ENCODE measurements around the gene NELL2. TPM values are rescaled to one million over a fixed set of nuclear protein-coding genes. Genes with fewer than 3 reads are reported as not detected.
"Not testable (repeated sequence)": the region's sequence is repeated elsewhere in the genome, so short reads cannot be mapped to it uniquely, and the experiment has no call there.

The NELL2 gene
- polyA plus RNA-seq, 3 donors = 0.09 to 0.98 (median 0.39) TPM

- Histone ChIP-seq H3K4me1 (ENCODE audit: control insufficient read depth in 1 of 2, insufficient read depth in 2 of 2, low read length in 2 of 2) (no peaks in the 10 kb centered on the region), H3K9ac (ENCODE audit: insufficient read depth, low read length, poor library complexity, severe bottlenecking) (no peak overlapping the region), H3K79me2 (ENCODE audit: insufficient read depth, low read length) (no peaks in the 10 kb centered on the region), H2AFZ (ENCODE audit: insufficient read depth, low read depth, low read length, poor library complexity, severe bottlenecking) (no peak overlapping the region), H3K4me3 (replicated peaks in 1 of 3; ENCODE audit: low read depth in 2 of 3, low read length in 3 of 3) (no peak overlapping the region), H3K36me3 (replicated peaks in 1 of 2; ENCODE audit: control insufficient read depth in 1 of 2, insufficient read depth in 2 of 2, low read length in 2 of 2) (no peaks in the 10 kb centered on the region), H4K20me1 (ENCODE audit: insufficient read depth, low read length) (no peaks in the 10 kb centered on the region), H3K4me2 (replicated peaks; ENCODE audit: extremely low read depth, low read length, poor library complexity, severe bottlenecking) (no peak overlapping the region), H3K27ac (ENCODE audit: low read depth in 1 of 2, low read length in 2 of 2) (no peak overlapping the region), H3K9me3 (replicated peaks in 1 of 2; ENCODE audit: control insufficient read depth in 1 of 2, insufficient read depth in 1 of 2, low read length in 2 of 2) (no peaks in the 10 kb centered on the region), H3K27me3 (ENCODE audit: control insufficient read depth in 2 of 2, insufficient read depth in 2 of 2, low read length in 2 of 2) (no peaks in the 10 kb centered on the region)
- Mint-ChIP-seq H3K27ac (no peak overlapping the region), H3K27me3 (ENCODE audit: low read depth in 3 of 3) (peaks cover 0 to 2% (median 0%) of the 10 kb centered on the region in 3 donors), H3K4me1 (no peaks in the 10 kb centered on the region), H3K36me3 (no peaks in the 10 kb centered on the region), H3K9me3 (peaks cover 0 to 4% (median 0%) of the 10 kb centered on the region in 7 donors), H3K4me3 (no peak overlapping the region)
- no peak for TF ChIP-seq CTCF (IDR thresholded peaks at IDR 0.05)
- DNase-seq = no peak
- WGBS (ENCODE audit: insufficient coverage) = 100% methylated on average over 1 of the region's 5 CpGs
- intact Hi-C loops (cut with micrococcal nuclease) = no loop called here
Measured at GRCh38 chr12:44837114-44837755, 38.9 kb downstream of the NELL2 start.

- Mint-ChIP-seq H3K4me1 (no peaks in the 10 kb centered on the region), H3K9me3 (peaks cover 0 to 4% (median 0%) of the 10 kb centered on the region in 7 donors), H3K36me3 (no peaks in the 10 kb centered on the region), H3K27ac (no peak overlapping the region), H3K27me3 (ENCODE audit: low read depth in 3 of 3) (peaks cover 0 to 2% (median 0%) of the 10 kb centered on the region in 3 donors), H3K4me3 (no peak overlapping the region)
- Histone ChIP-seq H3K9ac (ENCODE audit: insufficient read depth, low read length, poor library complexity, severe bottlenecking) (no peak overlapping the region), H3K79me2 (ENCODE audit: insufficient read depth, low read length) (no peaks in the 10 kb centered on the region), H2AFZ (ENCODE audit: insufficient read depth, low read depth, low read length, poor library complexity, severe bottlenecking) (no peak overlapping the region), H3K36me3 (replicated peaks in 1 of 2; ENCODE audit: control insufficient read depth in 1 of 2, insufficient read depth in 2 of 2, low read length in 2 of 2) (no peaks in the 10 kb centered on the region), H3K4me3 (replicated peaks in 1 of 3; ENCODE audit: low read depth in 2 of 3, low read length in 3 of 3) (no peak overlapping the region), H3K4me2 (replicated peaks; ENCODE audit: extremely low read depth, low read length, poor library complexity, severe bottlenecking) (no peak overlapping the region), H3K4me1 (ENCODE audit: control insufficient read depth in 1 of 2, insufficient read depth in 2 of 2, low read length in 2 of 2) (no peaks in the 10 kb centered on the region), H3K27me3 (ENCODE audit: control insufficient read depth in 2 of 2, insufficient read depth in 2 of 2, low read length in 2 of 2) (no peaks in the 10 kb centered on the region), H4K20me1 (ENCODE audit: insufficient read depth, low read length) (no peaks in the 10 kb centered on the region), H3K27ac (ENCODE audit: low read depth in 1 of 2, low read length in 2 of 2) (no peak overlapping the region), H3K9me3 (replicated peaks in 1 of 2; ENCODE audit: control insufficient read depth in 1 of 2, insufficient read depth in 1 of 2, low read length in 2 of 2) (no peaks in the 10 kb centered on the region)
- TF ChIP-seq CTCF (IDR thresholded peaks at IDR 0.05) = no peak
- no peak for DNase-seq
- 88% methylated on average over 4 of the region's 5 CpGs for WGBS (ENCODE audit: insufficient coverage)
- intact Hi-C loops (cut with micrococcal nuclease) = no loop called here
Measured at GRCh38 chr12:44835641-44836379, 40.3 kb downstream of the NELL2 start.

GRCh38 chr12:44834996-44835395, 41.1 kb downstream of the NELL2 start:
- H3K36me3 Mint-ChIP-seq; H3K4me1 Mint-ChIP-seq; H3K9me3 ChIP-seq (replicated peaks in 1 of 2; ENCODE audit: control insufficient read depth in 1 of 2, insufficient read depth in 1 of 2, low read length in 2 of 2); H2AFZ ChIP-seq (ENCODE audit: insufficient read depth, low read depth, low read length, poor library complexity, severe bottlenecking); H3K27ac ChIP-seq (ENCODE audit: low read depth in 1 of 2, low read length in 2 of 2); H3K79me2 ChIP-seq (ENCODE audit: insufficient read depth, low read length); H3K27ac Mint-ChIP-seq; intact Hi-C loops (cut with micrococcal nuclease); H3K4me3 Mint-ChIP-seq; H3K27me3 ChIP-seq (ENCODE audit: control insufficient read depth in 2 of 2, insufficient read depth in 2 of 2, low read length in 2 of 2); H3K4me2 ChIP-seq (replicated peaks; ENCODE audit: extremely low read depth, low read length, poor library complexity, severe bottlenecking); H3K9ac ChIP-seq (ENCODE audit: insufficient read depth, low read length, poor library complexity, severe bottlenecking); H4K20me1 ChIP-seq (ENCODE audit: insufficient read depth, low read length); DNase-seq; H3K4me3 ChIP-seq (replicated peaks in 1 of 3; ENCODE audit: low read depth in 2 of 3, low read length in 3 of 3); H3K4me1 ChIP-seq (ENCODE audit: control insufficient read depth in 1 of 2, insufficient read depth in 2 of 2, low read length in 2 of 2); H3K9me3 Mint-ChIP-seq; H3K36me3 ChIP-seq (replicated peaks in 1 of 2; ENCODE audit: control insufficient read depth in 1 of 2, insufficient read depth in 2 of 2, low read length in 2 of 2); H3K27me3 Mint-ChIP-seq (ENCODE audit: low read depth in 3 of 3): not testable (repeated sequence)
- 100% methylated on average over 1 of the region's 7 CpGs for WGBS (ENCODE audit: insufficient coverage)

Data from CD14-positive monocyte (primary cell).